ENCODE measurements around the gene CDYL2. TPM values are rescaled to one million over a fixed set of nuclear protein-coding genes. Genes with fewer than 3 reads are reported as not detected.

The CDYL2 gene
- total RNA-seq, 2 donors from 2014 or later, result 4.6 to 20.4 TPM

DNA sequence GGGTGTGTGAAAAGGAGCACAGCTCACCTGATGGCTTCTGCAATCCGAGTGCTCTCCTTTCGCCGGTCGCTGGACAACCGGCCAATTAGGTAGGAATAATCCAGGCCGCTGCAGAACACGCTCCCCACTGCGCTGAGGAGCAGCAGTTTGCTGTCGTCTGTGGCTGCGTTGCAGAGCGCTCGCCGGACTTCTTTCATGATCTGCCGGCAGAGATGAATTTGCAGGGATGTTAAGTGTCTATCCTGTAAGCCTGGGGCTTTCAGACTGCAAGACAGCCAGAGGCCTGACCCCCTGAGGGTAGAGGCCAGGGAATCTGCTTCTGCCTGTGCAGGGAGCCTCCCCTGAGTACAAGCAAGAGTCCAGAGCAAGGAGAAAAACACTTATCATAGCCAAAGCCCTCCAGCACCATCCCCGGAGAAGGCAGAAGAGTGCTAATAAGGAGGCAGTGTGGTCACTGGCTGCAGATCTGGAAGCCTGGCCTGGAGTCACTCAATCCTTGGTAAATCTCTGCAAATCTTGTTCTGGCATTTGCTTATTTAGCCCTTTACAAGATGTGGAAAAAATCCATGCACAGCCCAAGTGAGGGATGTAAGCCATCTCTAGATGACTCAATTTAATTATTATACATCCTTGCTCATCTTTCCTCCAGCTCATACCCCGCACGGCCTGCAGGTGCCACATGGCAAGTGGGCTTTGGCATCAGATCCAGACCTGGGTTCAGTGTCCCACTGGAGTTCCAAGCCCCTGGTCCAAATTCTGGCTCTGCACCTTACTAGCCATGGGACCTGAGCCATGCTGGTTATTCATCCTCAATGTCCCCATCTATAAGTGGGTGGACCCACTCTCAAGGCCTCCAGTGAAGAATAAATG is 183.4 kb downstream of the CDYL2 start:
- peaks cover 6% of the 10 kb centered on the region for H3K9me3 ChIP-seq
- TF ChIP-seq, protein P1, sequence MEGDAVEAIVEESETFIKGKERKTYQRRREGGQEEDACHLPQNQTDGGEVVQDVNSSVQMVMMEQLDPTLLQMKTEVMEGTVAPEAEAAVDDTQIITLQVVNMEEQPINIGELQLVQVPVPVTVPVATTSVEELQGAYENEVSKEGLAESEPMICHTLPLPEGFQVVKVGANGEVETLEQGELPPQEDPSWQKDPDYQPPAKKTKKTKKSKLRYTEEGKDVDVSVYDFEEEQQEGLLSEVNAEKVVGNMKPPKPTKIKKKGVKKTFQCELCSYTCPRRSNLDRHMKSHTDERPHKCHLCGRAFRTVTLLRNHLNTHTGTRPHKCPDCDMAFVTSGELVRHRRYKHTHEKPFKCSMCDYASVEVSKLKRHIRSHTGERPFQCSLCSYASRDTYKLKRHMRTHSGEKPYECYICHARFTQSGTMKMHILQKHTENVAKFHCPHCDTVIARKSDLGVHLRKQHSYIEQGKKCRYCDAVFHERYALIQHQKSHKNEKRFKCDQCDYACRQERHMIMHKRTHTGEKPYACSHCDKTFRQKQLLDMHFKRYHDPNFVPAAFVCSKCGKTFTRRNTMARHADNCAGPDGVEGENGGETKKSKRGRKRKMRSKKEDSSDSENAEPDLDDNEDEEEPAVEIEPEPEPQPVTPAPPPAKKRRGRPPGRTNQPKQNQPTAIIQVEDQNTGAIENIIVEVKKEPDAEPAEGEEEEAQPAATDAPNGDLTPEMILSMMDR (IDR thresholded peaks at IDR 0.05), result no peak
- H3K4me1 ChIP-seq (ENCODE audit: control insufficient read depth in 1 of 2, low read depth in 2 of 2), result no peaks in the 10 kb centered on the region
- H3K27ac ChIP-seq, result no peak overlapping the region
- H3K4me3 ChIP-seq, result no peak overlapping the region
- no peaks in the 10 kb centered on the region for H3K36me3 ChIP-seq
- ATAC-seq (ENCODE audit: insufficient number of reproducible peaks, low FRiP score, low read depth) (no peak), DNase-seq (ENCODE audit: low spot score) (no peak)
- H3K27me3 ChIP-seq (replicated peaks; ENCODE audit: insufficient read depth), result no peaks in the 10 kb centered on the region

DNA sequence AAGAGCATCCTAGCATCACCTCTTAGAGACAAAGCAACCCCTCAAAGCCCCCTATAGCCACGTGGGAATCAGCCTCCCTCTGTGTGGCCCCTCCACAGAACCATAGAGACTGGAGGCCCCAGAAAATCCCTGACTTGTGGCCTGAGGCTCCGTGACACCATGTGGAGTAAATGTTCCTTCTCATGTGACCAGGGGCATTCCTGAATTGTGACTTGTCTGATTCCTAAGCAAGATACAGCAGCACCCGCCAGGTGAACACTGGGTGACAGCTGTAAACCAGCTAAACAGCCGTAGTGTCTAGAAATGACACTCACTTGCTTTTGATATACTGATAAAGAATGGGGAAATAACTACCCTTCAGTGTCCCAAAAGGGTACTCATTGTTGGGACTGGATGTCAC is 184.6 kb downstream of the CDYL2 start:
- Histone ChIP-seq H3K36me3 (no peaks in the 10 kb centered on the region), H3K4me1 (ENCODE audit: control insufficient read depth in 1 of 2, low read depth in 2 of 2) (no peaks in the 10 kb centered on the region), H3K27ac (no peak overlapping the region), H3K9me3 (peaks cover 4% of the 10 kb centered on the region), H3K4me3 (no peak overlapping the region), H3K27me3 (replicated peaks; ENCODE audit: insufficient read depth) (no peaks in the 10 kb centered on the region)
- TF ChIP-seq, protein P1 (IDR thresholded peaks at IDR 0.05), result no peak
- DNase-seq (ENCODE audit: low spot score), result no peak
- no peak for ATAC-seq (ENCODE audit: insufficient number of reproducible peaks, low FRiP score, low read depth)

DNA sequence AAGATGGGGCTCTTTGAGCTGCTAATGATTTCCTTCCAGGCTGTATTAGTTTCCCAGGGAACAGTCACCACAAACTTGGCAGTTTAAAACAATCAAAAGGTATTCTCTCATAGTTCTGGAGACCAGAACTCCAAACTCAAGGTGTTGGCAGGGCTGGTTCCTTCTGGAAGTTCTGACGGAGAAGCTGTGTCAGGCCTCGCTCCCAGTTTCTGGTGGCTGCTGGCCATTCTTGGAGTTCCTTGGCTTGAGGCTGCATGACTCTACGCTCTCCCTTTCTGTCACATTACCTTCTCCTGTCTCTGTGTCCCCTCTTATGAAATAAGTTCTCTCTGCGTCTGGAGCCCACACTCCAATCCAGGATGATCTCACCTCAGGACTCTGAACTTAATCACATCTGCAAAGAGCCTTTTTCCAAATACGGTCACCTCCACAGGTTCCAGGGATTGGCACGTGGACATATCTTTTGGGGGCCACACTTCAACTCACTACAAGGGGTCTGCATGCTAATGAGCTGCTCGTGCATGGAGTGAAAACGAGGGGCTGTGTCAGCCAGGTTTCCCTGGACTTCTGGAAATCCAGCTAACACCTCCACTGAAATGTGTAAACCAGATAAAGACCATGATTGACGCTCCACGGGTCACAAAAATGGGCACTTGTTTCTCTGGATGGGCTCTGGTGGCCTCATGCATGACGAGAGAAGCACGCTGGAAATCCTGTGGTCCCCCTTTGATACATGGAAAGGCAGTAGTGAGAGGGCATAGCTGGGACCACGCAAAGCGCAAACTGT is 185.3 kb downstream of the CDYL2 start:
- ATAC-seq (ENCODE audit: insufficient number of reproducible peaks, low FRiP score, low read depth) (no peak), DNase-seq (ENCODE audit: low spot score) (no peak)
- no peaks in the 10 kb centered on the region for H3K27me3 ChIP-seq (replicated peaks; ENCODE audit: insufficient read depth)
- H3K4me3 ChIP-seq, result no peak overlapping the region
- H3K27ac ChIP-seq, result no peak overlapping the region
- H3K36me3 ChIP-seq, result no peaks in the 10 kb centered on the region
- TF ChIP-seq, protein P1 (IDR thresholded peaks at IDR 0.05), result no peak
- H3K4me1 ChIP-seq (ENCODE audit: control insufficient read depth in 1 of 2, low read depth in 2 of 2), result no peaks in the 10 kb centered on the region
- no peaks in the 10 kb centered on the region for H3K9me3 ChIP-seq

DNA sequence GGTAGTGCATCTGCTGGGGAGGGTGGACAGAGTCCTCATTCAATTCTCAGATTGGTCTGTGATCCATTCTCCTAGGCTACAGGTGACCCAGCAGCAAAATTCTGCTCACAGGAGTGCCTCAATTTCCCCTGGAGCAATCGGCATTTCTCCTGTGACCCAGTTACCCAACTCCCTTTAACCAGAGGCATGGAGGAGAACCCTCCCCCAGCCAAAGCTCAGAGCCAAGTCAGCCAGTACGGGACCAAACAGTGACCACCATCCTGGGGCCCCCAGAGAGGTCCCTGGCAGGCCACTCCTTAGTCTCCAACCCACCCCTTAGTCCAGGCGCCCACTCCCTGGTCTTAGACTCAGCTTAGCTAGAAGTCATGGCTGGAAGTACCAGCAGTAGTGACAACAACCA is 188.0 kb downstream of the CDYL2 start:
- no peak overlapping the region for H3K4me3 ChIP-seq
- no peaks in the 10 kb centered on the region for H3K36me3 ChIP-seq
- H3K4me1 ChIP-seq (ENCODE audit: control insufficient read depth in 1 of 2, low read depth in 2 of 2), result no peaks in the 10 kb centered on the region
- no peaks in the 10 kb centered on the region for H3K9me3 ChIP-seq
- TF ChIP-seq, protein P1 (IDR thresholded peaks at IDR 0.05), result no peak
- no peak overlapping the region for H3K27ac ChIP-seq
- H3K27me3 ChIP-seq (replicated peaks; ENCODE audit: insufficient read depth), result no peaks in the 10 kb centered on the region
- ATAC-seq (ENCODE audit: insufficient number of reproducible peaks, low FRiP score, low read depth) (no peak), DNase-seq (ENCODE audit: low spot score) (no peak)

DNA sequence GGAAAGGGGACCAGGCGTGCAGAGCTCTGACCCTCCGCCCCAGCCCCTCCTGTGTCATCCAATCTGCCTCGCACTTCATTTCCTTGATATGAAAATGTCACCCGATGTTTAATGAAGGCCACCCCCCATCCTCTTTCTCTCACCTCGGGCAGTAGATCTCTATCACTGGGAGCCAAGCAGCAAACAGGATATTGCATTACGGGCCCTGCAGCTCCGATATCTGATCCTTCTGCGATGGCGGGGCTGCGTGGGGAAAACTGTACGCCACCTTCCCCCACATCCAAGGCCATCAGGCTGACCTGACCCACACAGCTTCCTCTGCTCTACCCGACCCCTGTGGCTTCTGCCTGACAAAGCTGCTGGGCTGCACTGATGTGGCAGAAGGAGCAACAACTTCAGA is 188.7 kb downstream of the CDYL2 start:
- no peaks in the 10 kb centered on the region for H3K27me3 ChIP-seq (replicated peaks; ENCODE audit: insufficient read depth)
- no peaks in the 10 kb centered on the region for H3K9me3 ChIP-seq
- TF ChIP-seq, protein P1 (IDR thresholded peaks at IDR 0.05), result no peak
- no peak overlapping the region for H3K4me3 ChIP-seq
- ATAC-seq (ENCODE audit: insufficient number of reproducible peaks, low FRiP score, low read depth) (no peak), DNase-seq (ENCODE audit: low spot score) (no peak)
- no peaks in the 10 kb centered on the region for H3K36me3 ChIP-seq
- no peaks in the 10 kb centered on the region for H3K4me1 ChIP-seq (ENCODE audit: control insufficient read depth in 1 of 2, low read depth in 2 of 2)
- H3K27ac ChIP-seq, result no peak overlapping the region

Measured in thoracic aorta (tissue), 2 donors.